Ishikawa (cell line): ENCODE results near the gene MRGPRD.

ENCODE experiments used
- EGR1 ChIP-seq: IDR thresholded peaks from 2 replicates; pipeline ENCODE4 v1.6.1; 2012
- EP300 ChIP-seq: IDR thresholded peaks from 2 replicates; pipeline ENCODE4 v1.6.1; 2012; ENCODE audit warnings: borderline replicate concordance
- TAF1 ChIP-seq: IDR thresholded peaks from 2 replicates; pipeline ENCODE4 v1.6.1; 2012; ENCODE audit warnings: low read depth, mild to moderate bottlenecking

DNA sequence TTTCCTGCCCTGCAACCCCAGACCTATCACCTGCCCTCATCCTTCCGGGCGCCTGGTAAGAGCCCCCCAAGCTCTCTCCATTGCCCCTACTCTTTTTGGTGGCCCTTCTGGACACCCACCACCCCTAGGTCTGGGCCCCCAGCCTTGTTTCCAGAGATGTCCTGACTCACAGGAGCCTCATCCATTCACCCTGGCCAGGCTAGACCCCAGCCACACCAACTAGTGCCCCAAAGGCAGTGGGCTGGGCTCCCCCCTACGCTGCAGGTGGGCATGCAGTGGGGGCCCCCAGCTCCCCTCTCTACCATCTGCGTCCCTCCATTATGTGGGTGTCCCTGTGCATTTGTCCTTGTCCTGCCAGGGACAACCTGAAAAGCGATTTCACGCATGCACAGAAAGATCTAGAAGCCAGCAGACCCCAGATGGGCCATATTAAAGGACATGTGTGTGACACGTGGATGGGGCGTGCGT, 30.9 kb upstream of the MRGPRD start:
- TF ChIP-seq TAF1 (no peak), EP300 (no peak), EGR1 (no peak)
